RPMI8226 (cell line): ENCODE measurements around the gene SNX32.

ENCODE experiments used
- DNase-seq: peaks from one replicate; pipeline ENCODE4 v3.0.0-alpha.2; 2015

The SNX32 gene

DNA sequence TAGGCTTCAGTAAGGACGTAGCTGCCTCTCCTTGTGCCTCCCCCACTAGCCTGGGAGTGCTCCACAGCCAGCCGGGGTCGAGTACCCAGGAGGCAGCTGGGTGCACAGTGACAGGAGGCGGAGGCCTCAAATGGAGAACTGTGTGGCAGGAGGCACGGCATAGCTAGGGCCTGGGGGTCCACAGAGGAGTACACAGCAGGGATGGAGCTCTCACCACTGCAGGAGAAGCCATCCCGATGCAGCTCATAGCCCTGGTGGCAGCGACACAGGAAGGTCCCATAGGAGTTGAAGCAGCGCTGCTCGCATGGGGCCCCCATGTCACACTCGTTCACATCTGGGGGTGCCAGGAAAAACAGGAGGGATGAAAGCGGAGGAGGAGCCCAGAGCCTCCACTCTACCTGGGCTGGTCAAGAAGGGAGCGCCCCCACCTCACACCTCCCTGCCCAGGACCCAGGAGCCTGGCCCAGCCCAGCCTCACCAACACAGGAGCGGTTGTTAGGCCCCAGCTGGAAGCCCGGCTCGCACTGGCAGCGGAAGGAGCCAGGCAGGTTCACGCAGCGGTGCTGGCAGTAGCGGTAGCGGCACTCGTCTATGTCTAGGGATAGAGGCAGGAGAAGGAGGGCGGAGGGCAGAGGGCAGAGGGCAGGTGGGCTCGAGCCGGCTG, 36.0 kb downstream of the SNX32 start:
- DNase-seq: no peak

DNA sequence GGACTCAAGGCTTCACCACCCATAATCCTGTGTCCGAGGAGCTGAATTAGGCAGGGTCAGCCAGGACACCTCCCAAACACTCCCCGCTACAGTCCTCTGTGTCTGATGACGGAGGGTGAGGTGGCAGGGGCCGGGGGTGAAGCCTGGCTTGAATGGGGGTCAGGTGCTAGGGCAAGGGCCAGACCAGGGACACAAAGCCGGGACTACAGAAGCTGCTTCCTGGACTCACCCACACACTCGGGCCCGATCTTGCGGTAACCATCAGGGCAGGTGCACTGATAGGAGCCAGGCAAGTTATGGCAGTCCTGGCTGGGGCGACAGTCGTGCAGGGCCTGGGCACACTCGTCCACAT, 36.5 kb downstream of the SNX32 start:
- DNase-seq: no peak

DNA sequence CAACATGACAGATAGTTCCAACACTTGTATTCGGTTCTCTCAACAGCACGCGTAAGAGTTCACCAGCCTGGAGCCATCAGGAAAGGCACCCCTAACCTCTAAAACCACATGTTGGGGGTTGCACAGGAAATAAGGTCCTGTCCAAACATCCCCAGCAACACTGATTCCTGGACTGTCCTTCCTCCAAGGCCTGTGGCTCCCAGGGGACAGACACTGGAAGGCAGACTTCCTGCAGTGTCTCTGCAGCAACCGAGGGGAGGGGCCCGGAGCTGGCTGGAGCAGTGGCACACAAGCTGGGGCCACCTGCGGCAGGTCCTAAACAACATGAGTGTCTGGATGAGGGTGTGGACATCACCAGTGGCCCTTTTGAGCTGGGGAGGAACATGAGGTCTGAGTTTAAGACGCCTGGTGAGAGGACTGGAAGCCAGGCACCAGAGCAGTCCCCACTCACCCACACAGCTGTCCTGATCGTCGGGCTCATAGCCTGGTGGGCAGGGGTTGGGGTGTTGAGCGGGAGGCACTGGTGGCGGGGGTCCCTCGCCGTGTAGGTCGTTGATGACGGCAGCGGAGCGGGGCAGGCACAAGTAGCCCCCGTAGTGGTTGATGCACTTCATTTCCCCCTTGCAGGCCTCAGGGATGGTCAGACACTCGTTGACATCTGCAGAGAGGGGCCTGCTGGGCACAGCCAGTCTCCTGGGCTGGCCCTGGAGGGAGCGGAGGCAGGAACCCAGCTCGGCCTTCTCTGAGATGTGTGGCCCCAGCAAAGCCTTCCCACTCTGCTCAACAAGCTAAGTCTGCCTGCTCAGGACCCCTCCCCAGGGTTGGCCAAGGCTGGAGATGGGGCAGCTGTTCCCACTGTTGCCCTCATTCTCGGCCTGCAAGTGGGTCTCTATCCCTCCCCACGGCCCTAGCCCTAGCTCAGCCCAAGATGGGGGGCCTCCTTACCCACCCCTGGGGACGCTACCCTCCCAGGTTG, 37.2 kb downstream of the SNX32 start:
- no peak for DNase-seq

DNA sequence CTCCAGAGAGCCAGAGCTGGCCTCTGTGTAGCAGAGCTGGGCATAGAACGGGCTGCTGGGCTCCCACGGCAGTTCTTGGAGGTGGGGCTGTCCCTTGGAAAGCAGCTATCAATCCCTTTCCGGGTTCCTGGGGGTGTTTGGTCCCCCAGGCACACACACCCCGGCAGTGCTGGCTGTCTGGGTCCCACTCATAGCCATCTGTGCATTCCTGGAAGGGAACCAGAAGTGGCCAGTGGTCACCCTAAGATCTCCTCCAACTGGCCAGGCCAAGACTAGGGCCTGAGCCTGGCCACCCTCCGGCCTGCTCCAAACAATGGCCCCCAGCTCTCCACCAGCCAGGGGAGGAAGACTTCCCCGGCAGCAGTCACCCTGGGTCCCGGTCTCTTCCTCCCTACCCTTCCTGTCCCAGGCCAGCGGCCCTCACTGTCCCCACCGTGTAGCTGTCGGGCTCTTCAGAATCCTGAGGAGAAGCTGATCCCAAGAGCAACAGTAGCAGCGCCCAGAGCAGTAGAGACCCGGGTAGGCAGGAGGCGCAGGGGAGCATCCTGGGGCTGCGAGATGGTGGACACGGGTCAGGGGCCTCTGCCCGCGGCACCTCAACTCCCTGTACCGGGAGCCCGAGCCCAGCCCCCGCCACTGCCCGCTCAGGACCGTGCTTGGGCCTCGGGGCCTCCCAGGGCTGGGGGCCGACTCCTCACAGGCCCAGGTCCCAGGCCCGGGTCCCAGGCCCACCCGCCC, 38.2 kb downstream of the SNX32 start:
- DNase-seq: no peak

DNA sequence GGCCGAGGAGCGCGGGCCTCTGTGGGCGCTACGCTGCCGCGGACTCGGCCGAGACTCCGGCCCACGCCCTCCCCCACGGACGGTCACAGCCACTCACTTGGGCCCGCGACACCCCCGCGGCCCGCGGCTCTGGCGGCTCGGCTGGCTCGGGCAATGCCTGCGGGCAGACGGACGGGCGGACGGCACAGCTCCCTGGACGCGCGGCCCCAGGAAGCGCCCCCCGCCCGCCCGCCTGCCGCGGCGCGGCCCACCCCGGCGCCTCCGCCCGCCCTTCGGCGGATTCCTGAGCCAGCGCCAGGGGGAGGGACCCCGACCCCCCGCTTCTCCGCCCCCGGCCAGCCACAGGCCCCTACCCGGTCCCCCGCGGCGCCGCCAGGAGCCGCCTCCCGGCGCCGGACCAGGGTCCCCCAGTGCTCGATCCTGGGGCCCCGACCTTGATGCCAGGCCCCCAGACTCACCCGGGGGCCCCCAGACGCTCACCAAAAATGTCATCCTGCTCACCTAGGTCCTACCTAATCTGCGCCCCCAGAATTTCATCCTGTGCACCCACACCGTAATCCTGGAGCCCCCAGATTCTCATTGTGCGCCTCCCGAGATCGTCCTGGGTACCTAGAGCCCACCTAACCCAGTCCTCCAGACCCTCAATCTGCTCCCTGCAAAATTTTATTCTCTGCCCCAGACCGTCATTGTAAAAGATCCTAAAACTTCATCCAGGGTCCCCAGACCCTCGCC, 39.0 kb downstream of the SNX32 start, which contains the start of gene EFEMP2:
Gene EFEMP2 (minus strand): TSS at position 215 of the 732 bp plus-strand sequence. CDS start 446 bp downstream, outside the sequence.
- no peak for DNase-seq

DNA sequence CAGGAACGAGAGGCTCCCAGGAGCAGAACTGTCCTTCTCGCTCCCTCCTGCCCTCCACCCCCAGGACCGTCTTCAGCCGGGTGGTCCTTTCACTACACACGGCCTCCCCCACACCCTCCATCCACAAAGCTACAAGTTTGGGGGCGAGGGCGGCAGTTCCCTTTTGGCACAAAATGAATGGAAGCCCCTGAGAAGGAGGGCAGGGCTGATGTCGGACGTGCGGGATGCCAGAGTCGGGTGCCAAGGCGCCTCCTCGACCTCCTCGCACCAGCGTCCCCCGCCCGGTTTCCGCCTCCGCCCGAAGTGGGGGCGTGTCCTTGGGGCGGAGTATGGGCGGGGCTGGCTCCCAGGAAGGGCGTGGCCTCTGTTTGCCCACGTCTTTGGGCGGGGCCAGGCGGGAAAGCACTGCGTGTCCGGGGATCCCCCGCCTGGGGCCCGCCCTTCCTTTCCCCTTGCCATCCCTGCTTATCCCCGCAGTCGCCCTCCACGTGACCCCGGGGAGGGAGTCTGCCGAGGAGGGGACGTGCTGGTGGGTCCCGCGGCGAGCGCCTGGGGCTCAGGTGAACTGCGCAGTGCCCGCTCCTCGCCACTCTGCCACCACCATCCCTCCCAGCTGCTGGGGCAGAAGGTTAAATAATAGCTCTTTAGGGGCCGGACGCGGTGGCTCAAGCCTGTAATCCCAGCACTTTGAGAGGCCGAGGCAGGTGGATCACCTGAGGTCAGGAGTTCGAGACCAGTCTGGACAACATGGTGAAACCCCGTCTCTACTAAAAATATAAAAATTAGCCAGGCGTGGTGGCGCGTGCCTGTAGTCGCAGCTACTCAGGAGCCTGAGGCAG, 39.8 kb downstream of the SNX32 start:
- DNase-seq: peak; percentile 97

DNA sequence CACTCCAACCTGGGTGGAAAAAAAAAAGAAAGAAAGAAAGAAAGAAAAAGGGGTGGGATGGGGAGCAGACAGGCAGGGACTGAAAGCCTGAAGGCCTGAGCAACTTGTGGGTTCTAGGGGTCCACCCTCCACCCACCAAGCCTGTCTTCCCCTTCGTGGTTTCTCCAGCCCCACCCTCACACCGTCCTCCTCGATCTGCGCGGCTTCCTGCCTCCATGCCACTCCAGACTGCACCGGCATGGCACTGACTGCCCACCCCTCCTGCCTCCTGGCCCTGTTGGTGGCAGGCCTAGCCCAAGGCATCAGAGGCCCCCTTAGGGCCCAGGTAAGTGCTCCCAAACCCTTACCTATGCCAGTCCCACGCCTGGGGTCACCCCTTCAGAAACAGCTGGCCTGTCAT, 45.9 kb downstream of the SNX32 start, which contains the start of gene CTSW:
Gene CTSW (plus strand): TSS at position 221 of the 400 bp plus-strand sequence. CDS start 18 bp downstream, at position 239.
- no peak for DNase-seq

DNA sequence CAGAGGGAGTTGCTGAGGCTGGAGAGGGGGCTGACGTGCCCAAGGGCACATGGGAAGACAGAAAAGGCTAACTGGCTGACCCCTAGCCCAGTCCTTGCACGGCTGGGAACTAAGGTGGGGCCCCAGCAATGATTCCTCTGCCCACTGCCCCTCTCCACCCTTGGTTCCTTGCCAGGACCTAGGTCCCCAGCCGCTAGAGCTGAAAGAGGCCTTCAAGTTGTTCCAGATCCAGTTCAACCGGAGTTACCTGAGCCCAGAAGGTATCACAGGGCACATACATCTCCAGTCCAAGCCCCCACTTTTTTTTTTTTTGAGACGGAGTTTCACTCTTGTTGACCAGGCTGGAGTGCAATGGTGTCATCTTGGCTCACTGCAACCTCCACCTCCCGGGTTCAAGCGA, 46.3 kb downstream of the SNX32 start:
- no peak for DNase-seq

DNA sequence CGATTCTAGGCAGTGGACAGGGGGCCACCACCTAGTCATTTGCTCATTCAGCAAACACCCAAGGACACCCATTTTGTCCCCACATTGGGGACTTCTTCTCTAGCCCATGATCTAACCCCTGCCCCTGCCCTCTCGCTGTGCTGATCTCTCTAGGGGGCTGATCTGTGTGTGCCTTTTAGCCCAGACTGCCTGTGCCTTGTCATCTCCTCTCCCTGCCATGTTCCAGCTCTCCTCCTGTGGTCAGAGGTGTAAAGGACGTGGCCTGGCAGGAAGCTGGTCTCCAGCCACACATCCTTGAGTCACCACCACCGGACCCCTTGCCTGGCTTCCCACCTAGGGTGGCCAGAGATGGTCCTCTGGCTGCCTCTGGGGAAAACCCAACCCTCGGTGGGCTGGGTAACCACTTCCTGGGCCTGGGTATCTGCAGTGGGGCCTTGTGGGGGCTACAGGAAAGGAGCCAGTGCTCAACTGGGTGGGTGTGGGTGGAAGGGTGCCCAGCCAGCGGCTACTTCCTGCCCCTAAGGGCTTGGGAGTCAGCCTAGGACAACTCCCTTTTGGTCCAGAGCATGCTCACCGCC, 47.2 kb downstream of the SNX32 start:
- DNase-seq: no peak

DNA sequence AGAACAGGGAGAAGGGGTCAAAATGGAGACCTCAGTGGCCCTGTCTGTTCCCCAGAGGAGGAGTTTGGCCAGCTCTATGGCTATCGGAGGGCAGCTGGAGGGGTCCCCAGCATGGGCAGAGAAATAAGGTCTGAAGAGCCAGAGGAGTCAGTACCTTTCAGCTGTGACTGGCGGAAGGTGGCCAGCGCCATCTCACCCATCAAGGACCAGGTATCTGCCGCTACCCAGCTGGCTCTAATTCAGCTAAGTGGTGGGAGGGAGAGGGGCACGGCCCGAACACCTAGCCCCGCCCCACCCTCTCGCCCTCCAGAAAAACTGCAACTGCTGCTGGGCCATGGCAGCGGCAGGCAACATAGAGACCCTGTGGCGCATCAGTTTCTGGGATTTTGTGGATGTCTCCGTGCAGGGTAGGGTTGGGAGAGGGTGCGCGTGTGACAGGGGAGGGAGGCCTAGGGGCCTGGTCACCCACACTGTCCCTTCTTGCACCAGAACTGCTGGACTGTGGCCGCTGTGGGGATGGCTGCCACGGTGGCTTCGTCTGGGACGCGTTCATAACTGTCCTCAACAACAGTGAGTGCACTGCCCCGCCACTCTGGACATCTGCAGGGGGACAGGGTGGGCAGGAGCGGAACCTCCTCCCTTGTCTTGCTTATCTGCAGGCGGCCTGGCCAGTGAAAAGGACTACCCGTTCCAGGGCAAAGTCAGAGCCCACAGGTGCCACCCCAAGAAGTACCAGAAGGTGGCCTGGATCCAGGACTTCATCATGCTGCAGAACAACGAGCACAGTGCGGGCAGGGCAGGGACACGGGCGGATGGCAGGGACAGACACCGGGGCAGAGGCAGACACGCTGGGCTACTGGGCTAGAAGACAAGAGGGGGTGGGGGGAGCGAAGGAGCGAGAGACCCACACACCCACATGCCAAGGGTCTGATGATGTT, 48.6 kb downstream of the SNX32 start:
- no peak for DNase-seq

DNA sequence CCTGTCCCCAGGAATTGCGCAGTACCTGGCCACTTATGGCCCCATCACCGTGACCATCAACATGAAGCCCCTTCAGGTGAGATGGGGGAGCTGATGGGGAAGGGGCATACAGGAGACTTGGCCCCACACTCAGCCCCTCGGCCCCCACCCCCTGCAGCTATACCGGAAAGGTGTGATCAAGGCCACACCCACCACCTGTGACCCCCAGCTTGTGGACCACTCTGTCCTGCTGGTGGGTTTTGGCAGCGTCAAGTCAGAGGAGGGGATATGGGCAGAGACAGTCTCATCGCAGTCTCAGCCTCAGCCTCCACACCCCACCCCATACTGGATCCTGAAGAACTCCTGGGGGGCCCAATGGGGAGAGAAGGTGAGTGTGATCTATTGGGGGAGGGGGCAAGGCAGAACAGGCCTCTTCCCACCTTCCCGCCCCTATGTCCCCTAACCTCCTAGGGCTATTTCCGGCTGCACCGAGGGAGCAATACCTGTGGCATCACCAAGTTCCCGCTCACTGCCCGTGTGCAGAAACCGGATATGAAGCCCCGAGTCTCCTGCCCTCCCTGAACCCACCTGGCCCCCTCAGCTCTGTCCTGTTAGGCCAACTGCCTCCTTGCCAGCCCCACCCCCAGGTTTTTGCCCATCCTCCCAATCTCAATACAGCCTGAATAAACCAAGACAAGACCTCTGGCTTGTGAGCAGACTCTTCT, 49.4 kb downstream of the SNX32 start:
- no peak for DNase-seq

DNA sequence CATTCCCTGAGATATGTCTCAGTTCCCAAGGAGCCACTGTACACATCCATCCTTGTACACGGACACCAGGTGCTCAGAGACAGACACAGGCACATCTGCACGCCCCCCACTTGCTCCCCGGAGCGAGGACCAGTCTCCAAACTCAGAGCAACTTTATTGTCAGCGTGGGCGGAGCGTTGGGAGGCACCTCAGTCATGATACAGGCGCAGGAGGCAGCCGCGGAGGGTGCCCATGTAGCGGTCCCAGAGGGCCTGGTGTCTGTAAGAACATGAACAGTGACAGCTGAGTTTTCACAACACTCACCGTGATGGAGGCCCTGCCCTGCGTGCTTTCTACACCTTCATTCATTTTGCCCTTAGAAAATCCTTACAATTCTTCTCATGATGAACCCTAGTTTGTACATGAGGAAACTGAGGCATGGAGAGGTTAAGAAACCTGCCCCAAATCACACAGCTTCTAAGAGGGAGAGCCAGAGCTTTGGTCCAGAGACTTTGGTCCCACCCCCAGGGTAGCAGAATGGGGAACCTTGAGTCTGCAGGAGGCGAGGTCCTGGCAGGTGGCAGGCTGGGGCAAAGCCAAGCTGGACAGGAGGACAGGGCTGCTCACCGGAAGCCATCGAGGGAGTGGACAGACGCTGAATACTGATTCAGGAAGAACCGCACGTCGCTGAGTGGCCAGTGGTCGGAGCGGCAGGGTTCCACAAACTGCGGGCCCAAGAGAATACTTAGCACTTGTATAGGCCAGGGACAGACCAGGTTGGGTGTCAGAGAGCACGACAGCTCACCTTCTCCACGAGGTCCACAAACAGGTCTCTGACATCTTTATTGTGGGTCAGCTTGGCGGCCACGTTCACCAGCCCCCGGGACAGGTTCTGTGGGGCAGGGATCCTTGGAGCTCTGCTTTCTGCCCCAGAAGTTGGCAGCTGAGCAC, 50.3 kb downstream of the SNX32 start:
- no peak for DNase-seq

DNA sequence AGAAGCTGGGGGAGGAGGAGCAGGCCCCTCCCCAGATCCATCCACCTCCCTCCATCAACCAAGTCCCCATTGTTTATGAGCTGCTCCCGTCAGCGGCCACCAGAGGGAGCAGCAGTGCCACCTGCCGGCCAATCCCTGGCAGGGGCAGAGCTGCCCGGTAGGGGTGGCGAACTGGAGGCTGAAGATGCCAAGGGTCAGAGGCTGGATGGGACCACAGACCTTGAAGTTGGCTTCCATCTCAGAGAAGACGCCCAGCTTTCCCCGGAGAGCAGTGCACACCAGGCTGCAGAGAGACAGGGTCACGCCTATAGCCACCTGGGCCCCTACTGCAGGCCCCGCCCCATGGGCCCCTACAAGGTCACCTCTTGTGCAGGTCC, 50.9 kb downstream of the SNX32 start:
- DNase-seq: peak; percentile 87

DNA sequence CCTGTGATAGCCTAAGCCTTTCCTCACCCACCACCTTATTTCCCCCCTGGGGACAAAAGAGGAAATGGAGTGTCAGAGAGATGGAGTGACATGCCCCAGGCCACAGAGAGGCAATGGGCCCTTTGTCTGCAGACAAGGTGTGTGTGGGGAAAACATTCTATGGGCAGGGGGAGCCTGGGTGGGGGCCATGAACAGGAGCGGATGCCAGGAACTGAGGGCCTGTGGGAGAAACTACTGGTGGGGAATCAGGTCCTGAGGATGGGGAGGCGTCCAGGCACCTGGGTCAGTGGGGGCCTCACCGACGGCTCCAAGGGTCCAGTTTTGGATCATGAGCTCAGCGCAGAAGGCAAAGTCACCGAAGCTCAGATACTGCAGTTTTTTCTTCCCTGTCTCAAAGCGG, 51.5 kb downstream of the SNX32 start:
- DNase-seq: no peak

DNA sequence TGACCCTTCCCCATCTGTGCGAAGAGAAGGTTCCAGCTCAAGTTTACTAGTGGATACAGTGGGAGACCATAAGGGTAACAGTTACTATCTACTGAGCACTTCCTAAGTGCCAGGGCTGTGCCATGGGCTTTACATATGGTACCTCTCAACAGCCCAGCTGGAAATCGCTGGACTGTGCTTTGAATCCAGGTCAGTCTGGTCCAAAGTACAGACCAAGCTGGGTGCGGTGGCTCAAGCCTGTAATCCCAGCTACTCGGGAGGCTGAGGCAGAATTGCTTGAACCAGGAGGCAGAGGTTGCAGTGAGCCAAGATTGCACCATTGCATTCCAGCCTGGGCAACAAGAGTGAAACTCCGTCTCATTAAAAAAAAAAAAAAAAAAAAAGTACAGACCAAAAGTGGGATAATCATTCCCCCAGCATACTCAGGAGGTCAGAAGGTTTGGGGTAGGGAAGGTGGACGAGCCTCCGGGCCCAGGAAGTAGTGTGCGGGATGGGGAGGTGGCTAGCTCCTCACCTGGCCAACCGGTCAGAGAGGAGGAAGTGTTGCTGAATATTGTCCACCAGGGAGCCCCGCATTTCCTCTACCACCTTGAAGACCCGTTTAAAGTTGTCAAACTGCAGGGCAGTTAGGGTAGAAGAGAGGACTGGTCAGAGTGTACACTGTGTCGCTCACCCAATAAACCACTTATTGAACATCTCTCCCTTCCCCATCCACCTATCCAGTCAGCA, 52.2 kb downstream of the SNX32 start:
- no peak for DNase-seq

DNA sequence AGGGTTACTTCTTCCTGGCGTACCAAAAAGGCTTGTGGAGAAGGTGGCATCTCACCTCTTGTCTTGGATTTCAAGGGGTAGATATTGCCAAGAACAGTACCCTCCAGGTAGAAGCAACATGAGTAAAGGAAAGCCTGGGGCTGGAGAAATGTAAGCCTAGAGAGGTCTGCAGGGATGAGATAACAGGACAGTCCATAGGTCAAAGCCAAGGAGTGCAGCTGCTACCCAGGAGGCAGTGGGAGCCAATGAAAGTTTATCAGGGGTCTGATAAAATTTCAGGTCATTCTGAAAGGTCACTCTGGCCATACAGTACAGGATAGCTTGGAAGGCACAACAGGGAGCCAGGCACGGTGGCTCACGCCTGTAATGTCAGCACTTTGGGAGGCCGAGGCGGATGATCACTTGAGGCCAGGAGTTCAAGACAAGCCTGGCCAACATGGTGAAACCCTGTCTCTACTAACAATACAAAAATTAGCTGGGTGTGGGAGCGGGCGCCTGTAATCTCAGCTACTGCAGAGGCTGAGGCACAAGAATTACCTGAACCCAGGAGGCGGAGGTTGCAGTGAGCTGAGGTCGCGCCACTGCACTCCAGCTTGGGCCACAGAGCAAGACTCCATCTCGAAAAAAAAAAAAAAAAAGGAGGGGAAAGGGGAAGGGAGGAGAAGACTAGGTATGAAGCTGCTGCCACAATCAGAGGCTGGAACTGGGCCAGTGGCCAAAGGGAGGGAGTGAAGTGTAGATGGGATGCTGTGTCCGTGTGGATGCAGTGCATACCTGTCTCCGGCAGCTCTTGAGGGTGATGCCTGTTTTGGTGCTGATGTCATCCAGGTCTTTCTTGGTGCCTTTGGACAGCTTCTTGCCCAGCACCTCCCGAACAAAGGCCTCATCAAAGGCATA, 53.3 kb downstream of the SNX32 start:
- DNase-seq: no peak
